HepG2 (cell line): ENCODE results near the gene MSI2. TPM values are rescaled to one million over a fixed set of nuclear protein-coding genes. Genes with fewer than 3 reads are reported as not detected.
A peak's percentile ranks its signal among the peaks of the same experiment; 100 is the strongest.

Experiments used
- ATAC-seq: fragments of 200-7000 bp; cut with Tn5 transposase; 3 replicates; pipeline ENCODE4 v1.9.1; 2020; ENCODE audit warnings: mild to moderate bottlenecking, moderate library complexity
- BruUV-seq: library from RNA; stranded (reverse); fragments of 400-500 nt; replicated peaks from 2 replicates; lab custom pipeline; 2021; lab: Mats Ljungman, UMichigan
- CTCF ChIA-PET: fragments of 300-600 bp; formaldehyde crosslinking; extraction: SDS; loops from one replicate; lab custom pipeline; 2021; ENCODE audit warnings: low total read pairs, inconsistent platforms, low intra/inter-chr PET ratio; lab: Yijun Ruan, JAX
- POLR2A ChIA-PET: fragments of 350-600 bp; sonication (Branson Sonifier 250); formaldehyde crosslinking; loops from one replicate; lab custom pipeline; 2020; ENCODE audit warnings: antibody characterized with exemption, inconsistent platforms; lab: Yijun Ruan, JAX
- DNase-seq: peaks from one replicate; pipeline ENCODE4 v3.0.0-alpha.2; 2015; ENCODE audit warnings: low spot score
- FAIRE-seq: peaks from 3 replicates; lab custom pipeline; 2011; peaks lifted over from hg19 to GRCh38; lab: Jason Lieb, UNC
- H2AFZ ChIP-seq: one replicate; pipeline ENCODE4 v1.6.1; 2011; ENCODE audit warnings: low read length, inconsistent platforms
- H3K27ac ChIP-seq: fragments of 300-600 bp; 3 replicates; pipeline ENCODE4 v1.8.0; 2011; ENCODE audit warnings: mixed run types, mild to moderate bottlenecking, mixed read lengths, low read length, inconsistent platforms; ENCODE audit not compliant: insufficient read depth; ENCODE audit errors: extremely low read length
- H3K27me3 ChIP-seq, 2 experiments: fragments of 200-600 bp in 1 of 2; 2 replicates in 1 of 2; 3 replicates in 1 of 2; pipeline versions ENCODE4 v1.6.0 to v1.8.0; 2011; ENCODE audit warnings: low read length in 2 of 2, mild to moderate bottlenecking in 2 of 2, moderate library complexity in 2 of 2, inconsistent platforms in 1 of 2; ENCODE audit not compliant: insufficient read depth in 2 of 2, control insufficient read depth in 1 of 2
- H3K36me3 ChIP-seq, 2 experiments: fragments of 200-600 bp in 1 of 2; replicated peaks in 1 of 2; 2 replicates in 1 of 2; 3 replicates in 1 of 2; pipeline versions ENCODE4 v1.5.1 to v1.8.0; 2011; ENCODE audit warnings: low read length in 2 of 2, inconsistent platforms in 1 of 2; ENCODE audit not compliant: insufficient read depth in 2 of 2, control insufficient read depth in 1 of 2
- H3K4me1 ChIP-seq: 2 replicates; pipeline ENCODE4 v1.5.1; 2012; ENCODE audit warnings: low read length, inconsistent platforms; ENCODE audit not compliant: insufficient read depth
- H3K4me2 ChIP-seq: 2 replicates; pipeline ENCODE4 v1.6.0; 2011; ENCODE audit warnings: low read depth, low read length, inconsistent platforms
- H3K4me3 ChIP-seq, 3 experiments: fragments of 200-600 bp in 1 of 3; sonication (generic), shearing (Covaris generic) in 1 of 3; replicated peaks in 1 of 3; 2 replicates each; pipeline ENCODE4 v1.5.1; 2011 to 2016; ENCODE audit warnings: low read length in 3 of 3, inconsistent platforms in 2 of 3, low read depth in 2 of 3, mild to moderate bottlenecking in 2 of 3, control low read depth in 1 of 3, mixed read lengths in 1 of 3; ENCODE audit not compliant: insufficient read depth in 1 of 3
- H3K79me2 ChIP-seq: one replicate; pipeline ENCODE4 v1.6.1; 2011; ENCODE audit warnings: low read length, inconsistent platforms; ENCODE audit not compliant: insufficient read depth
- H3K9ac ChIP-seq: 2 replicates; pipeline ENCODE4 v1.6.0; 2011; ENCODE audit warnings: mild to moderate bottlenecking, low read depth, low read length, inconsistent platforms; ENCODE audit not compliant: insufficient read depth
- H3K9me3 ChIP-seq: 2 replicates; pipeline ENCODE4 v1.5.1; 2012; ENCODE audit warnings: mild to moderate bottlenecking, low read length
- H4K20me1 ChIP-seq: 2 replicates; pipeline ENCODE4 v1.6.0; 2011; ENCODE audit warnings: inconsistent platforms, mild to moderate bottlenecking, low read length, moderate library complexity; ENCODE audit not compliant: insufficient read depth
- ARID5B ChIP-seq: IDR thresholded peaks from 2 replicates; pipeline ENCODE4 v1.4.0; 2020; ENCODE audit warnings: mild to moderate bottlenecking, missing genetic modification reagents
- CREB1 ChIP-seq, 2 experiments: fragments of 450-650 bp in 1 of 2; IDR thresholded peaks; 2 replicates each; pipeline ENCODE4 v1.6.1; 2016 to 2017; ENCODE audit warnings: control low read depth in 1 of 2, mild to moderate bottlenecking in 1 of 2, missing compliant biosample characterization in 1 of 2, missing genetic modification characterization in 1 of 2
- HMGXB4 ChIP-seq, 2 experiments: sonication (generic) in 1 of 2; formaldehyde crosslinking in 1 of 2; IDR thresholded peaks; 2 replicates each; pipeline versions ENCODE4 v1.4.0 to v1.6.1; 2018 to 2020; ENCODE audit warnings: missing genetic modification reagents in 2 of 2, borderline replicate concordance in 1 of 2, low read depth in 1 of 2, mild to moderate bottlenecking in 1 of 2, missing biosample characterization in 1 of 2
- SP1 ChIP-seq, 2 experiments: fragments of 450-650 bp in 1 of 2; sonication (generic) in 1 of 2; formaldehyde crosslinking in 1 of 2; IDR thresholded peaks; 2 replicates each; pipeline versions ENCODE4 v1.4.0 to v1.6.1; 2016 to 2020; ENCODE audit warnings: missing genetic modification reagents in 1 of 2
- ZNF121 ChIP-seq: sonication (generic); formaldehyde crosslinking; IDR thresholded peaks from 2 replicates; pipeline ENCODE4 v1.5.0; 2020; ENCODE audit warnings: mild to moderate bottlenecking, missing genetic modification reagents
- ZNF770 ChIP-seq: sonication (generic); formaldehyde crosslinking; IDR thresholded peaks from 2 replicates; pipeline ENCODE4 v1.5.0; 2020; ENCODE audit warnings: mild to moderate bottlenecking, missing genetic modification reagents
- WGBS: methylation state at CpG from one replicate; pipeline ENCODE4 v1.1.6; 2017; ENCODE audit warnings: low lambda C conversion rate; 5-methylcytosine and 5-hydroxymethylcytosine counted together
- in situ Hi-C: cut with HindIII; loops from 2 replicates; pipeline ENCODE4 v1.10.0; 2017; ENCODE audit warnings: low pct_unique_long_range_greater_than_20kb; ENCODE audit not compliant: extremely low pct_ligation_motif_present
- intact Hi-C: fragments of 100-400 bp; cut with micrococcal nuclease; formaldehyde crosslinking; loops from one replicate; pipeline ENCODE4 v1.10.0; 2022; ENCODE audit not compliant: unreplicated experiment
- polyA plus RNA-seq, 8 experiments: library from polyadenylated mRNA; depleted of rRNA in 3 of 8; stranded (reverse) in 7 of 8; unstranded in 1 of 8; fragments of >200 nt; fragmentation: Illumina TruSeq in 4 of 8; extraction: Trizol in 4 of 8; gene quantifications; 2 replicates each; pipeline versions ENCODE4 v1.2.1 to v1.2.3, GENCODE V29; 2011 to 2016; ENCODE audit warnings: low read depth in 4 of 8, missing spikeins in 1 of 8, mixed read lengths in 1 of 8; ENCODE audit not compliant: insufficient read depth in 1 of 8
- total RNA-seq, 5 experiments: library from RNA; depleted of rRNA; stranded (reverse); fragments of >200 nt; fragmentation: Illumina TruSeq; extraction: Trizol; gene quantifications; 2 replicates each; pipeline ENCODE4 v1.2.3, GENCODE V29; 2016; ENCODE audit warnings: low read depth in 1 of 5

MSI2 gene
- total and polyA plus RNA-seq, 2 of the 13 experiments (the other 11 are each of a cell fraction or from before 2014, with no cell fraction given): 77.5 to 78.4 TPM

GRCh38 chr17:57315061-57316015, 59.0 kb downstream of the MSI2 start (continued):
- TF ChIP-seq ARID5B (CRISPR knock-in tag) (peak; percentile 40; the same call in 1 of the 2 replicates), SP1 (IDR thresholded peaks at IDR 0.05) (no peak), SP1 (CRISPR knock-in tag; IDR thresholded peaks at IDR 0.05) (no peak)

- H3K4me2 ChIP-seq: no peak overlapping the region
- H3K36me3 ChIP-seq: peaks cover 15 to 56% of the 10 kb centered on the region in 2 experiments; a peak in 4 of 5 replicates
- H2AFZ ChIP-seq: no peak overlapping the region
- in situ Hi-C loops: no loop called here
- H3K27me3 ChIP-seq: no peaks in the 10 kb centered on the region
- H3K79me2 ChIP-seq: peaks cover 37% of the 10 kb centered on the region
- no peaks in the 10 kb centered on the region for H3K9me3 ChIP-seq
- ChIA-PET CTCF (no interaction called here), POLR2A (no interaction called here)
- FAIRE-seq (no peak), DNase-seq (no peak), ATAC-seq (no peak)
- 97% methylated on average over 5 of the region's 5 CpGs for WGBS
- peaks cover 16% of the 10 kb centered on the region for H4K20me1 ChIP-seq
- TF ChIP-seq HMGXB4 (CRISPR knock-in tag; IDR thresholded peaks at IDR 0.05; ENCODE audit: borderline replicate concordance in 1 of 2, low read depth in 1 of 2) (no peak), ZNF770 (CRISPR knock-in tag) (peak; percentile 40; the same call in 1 of the 2 replicates), ZNF121 (CRISPR knock-in tag) (peak; percentile 84), CREB1 (IDR thresholded peaks at IDR 0.05) (no peak), CREB1 (CRISPR knock-in tag; IDR thresholded peaks at IDR 0.05) (no peak)
- H3K9ac ChIP-seq: no peak overlapping the region
- H3K4me1 ChIP-seq: peaks cover 31% of the 10 kb centered on the region
- intact Hi-C loops: no loop called here
- H3K27ac ChIP-seq: no peak overlapping the region
- BruUV-seq: no TSS peak
- no peak overlapping the region for H3K4me3 ChIP-seq
Observed at GRCh38 chr17:57316361-57316760, 60.0 kb downstream of the MSI2 start.
